Breast epithelium (tissue), 4 donors: ENCODE results near the gene KDM6B. TPM values are rescaled to one million over a fixed set of nuclear protein-coding genes. Genes with fewer than 3 reads are reported as not detected.

ENCODE experiments used
- DNase-seq, 2 donors: peaks; one replicate each; pipeline ENCODE4 v3.0.0-alpha.2; 2019; ENCODE audit warnings: low spot score in 2 of 2
- H3K27ac ChIP-seq, 2 donors: fragments of 200-600 bp; sonication (generic) in 1 of 2; one replicate each; pipeline ENCODE4 v1.5.1; 2016 to 2019; ENCODE audit warnings: mild to moderate bottlenecking in 1 of 2
- H3K27me3 ChIP-seq, 2 donors: fragments of 200-600 bp; sonication (generic) in 1 of 2; one replicate each; pipeline versions ENCODE4 v1.5.1 to v1.6.0; 2017 to 2019; ENCODE audit warnings: control low read depth in 1 of 2, mild to moderate bottlenecking in 1 of 2
- H3K36me3 ChIP-seq: fragments of 200-600 bp; one replicate; pipeline ENCODE4 v1.5.1; 2019
- H3K4me1 ChIP-seq, 2 donors: fragments of 200-600 bp; sonication (generic); one replicate each; pipeline ENCODE4 v1.5.1; 2016 to 2019; ENCODE audit warnings: control low read depth in 1 of 2
- H3K4me3 ChIP-seq, 3 donors: fragments of 200-600 bp; sonication (generic); 1 replicate in 2 of 3; 2 replicates in 1 of 3; pipeline ENCODE4 v1.5.1; 2016 to 2019; ENCODE audit warnings: mild to moderate bottlenecking in 3 of 3, moderate library complexity in 2 of 3
- H3K9me3 ChIP-seq, 2 donors: fragments of 200-600 bp; sonication (generic) in 1 of 2; one replicate each; pipeline ENCODE4 v1.5.1; 2016 to 2019; ENCODE audit warnings: control low read depth in 1 of 2
- POLR2A ChIP-seq: fragments of 450-650 bp; IDR thresholded peaks from one replicate; pipeline ENCODE4 v1.6.1; 2016; ENCODE audit warnings: antibody characterized with exemption, mild to moderate bottlenecking, moderate library complexity
- POLR2AphosphoS5 ChIP-seq, 3 donors: sonication (generic); formaldehyde crosslinking; IDR thresholded peaks; one replicate each; pipeline ENCODE4 v1.6.1; 2017; ENCODE audit warnings: antibody characterized with exemption in 3 of 3
- intact Hi-C: fragments of 100-400 bp; cut with DNase I; formaldehyde crosslinking; loops from one replicate; pipeline ENCODE4 v1.15.1; 2023; ENCODE audit warnings: low total_unique reads
- total RNA-seq, 3 donors: library from RNA; depleted of rRNA; stranded (reverse); fragments of >200 nt; gene quantifications; one replicate each; pipeline ENCODE4 v1.1.0, GENCODE V29; 2016
- TF ChIP-seq, protein P1 (sequence below), 3 donors: fragments of 450-650 bp; IDR thresholded peaks; one replicate each; pipeline ENCODE4 v1.5.1; 2016 to 2017; ENCODE audit warnings: antibody characterized with exemption in 3 of 3, mild to moderate bottlenecking in 3 of 3, moderate library complexity in 3 of 3

KDM6B gene
- total RNA-seq, 3 donors from 2014 or later, result 6.4 to 89.7 (median 10.5) TPM

DNA sequence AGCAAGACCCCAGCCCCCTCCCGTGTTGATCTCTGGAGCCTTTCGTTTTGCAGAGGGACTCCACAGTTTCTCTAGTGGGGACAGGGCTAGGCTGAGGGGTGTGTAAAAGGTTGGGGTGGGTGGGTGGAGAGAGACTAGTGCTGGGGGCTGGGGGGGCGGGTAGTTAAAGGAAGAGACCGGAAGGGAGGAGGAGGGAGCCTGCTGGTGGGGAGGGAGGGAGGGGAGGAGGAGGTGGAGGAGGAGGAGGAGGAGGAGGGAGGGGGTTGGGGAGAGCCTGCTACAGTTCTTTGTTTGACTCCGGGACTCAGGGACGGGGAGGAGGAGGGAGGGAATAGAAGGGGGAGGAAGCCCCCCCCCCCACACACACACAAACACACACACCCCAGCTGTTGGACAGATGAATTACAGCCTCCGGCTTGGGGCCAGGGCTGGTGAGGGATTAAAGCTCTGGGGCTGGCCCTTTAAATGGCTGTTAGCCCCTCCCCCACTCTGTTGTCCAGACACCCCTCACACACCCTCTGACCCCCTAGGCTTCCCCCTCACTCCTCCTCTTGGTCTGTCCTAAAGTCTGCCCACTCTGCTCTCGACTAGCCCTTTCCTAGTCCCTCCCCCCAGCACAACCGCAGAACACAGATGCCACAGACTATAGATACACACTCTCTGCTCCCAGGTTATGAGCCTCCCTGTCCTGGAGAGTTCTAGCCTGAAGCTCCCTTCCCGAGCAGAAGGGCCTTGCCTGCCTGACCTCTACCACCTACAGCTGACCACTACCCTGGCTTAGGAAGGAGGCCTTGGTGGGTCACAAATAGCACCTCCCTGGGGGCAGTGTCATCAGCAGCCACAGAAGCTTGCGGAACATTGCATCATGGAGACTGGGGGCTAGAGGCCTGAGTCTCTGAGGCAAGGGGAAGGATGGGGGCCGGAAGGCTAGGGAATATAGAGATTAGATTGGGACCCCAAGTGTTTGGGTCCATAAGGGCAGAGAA, 4.4 kb downstream of the KDM6B start:
- Histone ChIP-seq H3K9me3 (no peaks in the 10 kb centered on the region), H3K27me3 (no peaks in the 10 kb centered on the region), H3K4me1 (peaks cover 8 to 38% of the 10 kb centered on the region in 2 donors), H3K4me3 (peak overlapping the region; percentile 12 to 74 (median 32)), H3K36me3 (no peaks in the 10 kb centered on the region), H3K27ac (peak overlapping the region; percentile 97 to 99)
- DNase-seq, result no peak
- TF ChIP-seq POLR2A (no peak), POLR2AphosphoS5 (IDR thresholded peaks at IDR 0.05) (peak in 1 of 3 donors; percentile 30)
- intact Hi-C loops, result no loop called here

GRCh38 chr17:7839190-7839875, 5.3 kb downstream of the KDM6B start:
- DNase-seq, result no peak
- intact Hi-C loops, result no loop called here
- TF ChIP-seq, protein P1, sequence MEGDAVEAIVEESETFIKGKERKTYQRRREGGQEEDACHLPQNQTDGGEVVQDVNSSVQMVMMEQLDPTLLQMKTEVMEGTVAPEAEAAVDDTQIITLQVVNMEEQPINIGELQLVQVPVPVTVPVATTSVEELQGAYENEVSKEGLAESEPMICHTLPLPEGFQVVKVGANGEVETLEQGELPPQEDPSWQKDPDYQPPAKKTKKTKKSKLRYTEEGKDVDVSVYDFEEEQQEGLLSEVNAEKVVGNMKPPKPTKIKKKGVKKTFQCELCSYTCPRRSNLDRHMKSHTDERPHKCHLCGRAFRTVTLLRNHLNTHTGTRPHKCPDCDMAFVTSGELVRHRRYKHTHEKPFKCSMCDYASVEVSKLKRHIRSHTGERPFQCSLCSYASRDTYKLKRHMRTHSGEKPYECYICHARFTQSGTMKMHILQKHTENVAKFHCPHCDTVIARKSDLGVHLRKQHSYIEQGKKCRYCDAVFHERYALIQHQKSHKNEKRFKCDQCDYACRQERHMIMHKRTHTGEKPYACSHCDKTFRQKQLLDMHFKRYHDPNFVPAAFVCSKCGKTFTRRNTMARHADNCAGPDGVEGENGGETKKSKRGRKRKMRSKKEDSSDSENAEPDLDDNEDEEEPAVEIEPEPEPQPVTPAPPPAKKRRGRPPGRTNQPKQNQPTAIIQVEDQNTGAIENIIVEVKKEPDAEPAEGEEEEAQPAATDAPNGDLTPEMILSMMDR (IDR thresholded peaks at IDR 0.05), result no peak
- TF ChIP-seq POLR2A (no peak), POLR2AphosphoS5 (IDR thresholded peaks at IDR 0.05) (no peak)
- Histone ChIP-seq H3K4me3 (no peak overlapping the region), H3K27me3 (no peaks in the 10 kb centered on the region), H3K9me3 (no peaks in the 10 kb centered on the region), H3K4me1 (peaks cover 8 to 38% of the 10 kb centered on the region in 2 donors), H3K36me3 (no peaks in the 10 kb centered on the region), H3K27ac (peak overlapping the region; percentile 97 to 99)

DNA sequence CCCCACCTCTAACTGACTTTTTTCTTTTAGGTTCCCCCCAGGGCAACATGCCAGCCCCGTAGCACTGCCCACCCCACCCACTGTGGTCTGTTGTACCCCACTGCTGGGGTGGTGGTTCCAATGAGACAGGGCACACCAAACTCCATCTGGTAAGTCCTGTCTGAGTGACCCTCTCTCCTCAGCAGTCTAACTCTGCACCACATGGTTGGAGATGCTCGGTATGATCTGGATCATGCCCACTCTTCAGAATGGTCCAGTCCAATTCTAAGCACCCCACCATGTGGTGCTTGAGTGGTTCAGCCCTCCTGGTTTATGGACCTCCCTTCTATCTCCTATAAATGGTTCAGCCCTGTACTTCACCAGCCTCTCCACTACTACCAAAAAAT, 5.9 kb downstream of the KDM6B start:
- DNase-seq, result no peak
- intact Hi-C loops, result no loop called here
- no peaks in the 10 kb centered on the region for H3K36me3 ChIP-seq
- peak overlapping the region; percentile 97 to 99 for H3K27ac ChIP-seq
- H3K9me3 ChIP-seq, result no peaks in the 10 kb centered on the region
- TF ChIP-seq POLR2A (no peak), POLR2AphosphoS5 (IDR thresholded peaks at IDR 0.05) (no peak)
- TF ChIP-seq, protein P1 (IDR thresholded peaks at IDR 0.05), result no peak
- H3K27me3 ChIP-seq, result no peaks in the 10 kb centered on the region
- H3K4me3 ChIP-seq, result no peak overlapping the region
- peaks cover 8 to 38% of the 10 kb centered on the region in 2 donors for H3K4me1 ChIP-seq

GRCh38 chr17:7840441-7840840, 6.4 kb downstream of the KDM6B start:
- Histone ChIP-seq H3K9me3 (no peaks in the 10 kb centered on the region), H3K27ac (peak overlapping the region; percentile 98 to 99), H3K27me3 (no peaks in the 10 kb centered on the region), H3K4me1 (peaks cover 11 to 44% of the 10 kb centered on the region in 2 donors), H3K4me3 (no peak overlapping the region), H3K36me3 (no peaks in the 10 kb centered on the region)
- intact Hi-C loops, result no loop called here
- no peak for DNase-seq
- TF ChIP-seq, protein P1 (IDR thresholded peaks at IDR 0.05), result no peak
- TF ChIP-seq POLR2A (no peak), POLR2AphosphoS5 (IDR thresholded peaks at IDR 0.05) (no peak)

- H3K27ac ChIP-seq, result peak overlapping the region; percentile 96 to 98
- H3K4me3 ChIP-seq, result peak overlapping the region in 1 of 3 donors; percentile 88
Observed at GRCh38 chr17:7840875-7841274, 6.9 kb downstream of the KDM6B start.

More at GRCh38 chr17:7840875-7841274, 6.9 kb downstream of the KDM6B start:
- H3K27me3 ChIP-seq, result no peaks in the 10 kb centered on the region
- no peaks in the 10 kb centered on the region for H3K9me3 ChIP-seq
- intact Hi-C loops, result no loop called here
- peaks cover 13 to 44% of the 10 kb centered on the region in 2 donors for H3K4me1 ChIP-seq
- no peak for TF ChIP-seq POLR2A
- TF ChIP-seq, protein P1 (IDR thresholded peaks at IDR 0.05), result no peak
- TF ChIP-seq POLR2AphosphoS5 (IDR thresholded peaks at IDR 0.05), result no peak
- no peaks in the 10 kb centered on the region for H3K36me3 ChIP-seq
- DNase-seq, result no peak
